GM12875 (cell line): Measurements from ENCODE around the gene CSGALNACT2.

Experiments used
- H3K4me3 ChIP-seq: one replicate; pipeline ENCODE4 v1.5.1; 2011; ENCODE audit warnings: low read depth, low read length, control low read depth
- TF ChIP-seq, protein P1 (sequence below): IDR thresholded peaks from 2 replicates; pipeline ENCODE4 v1.5.1; 2011; ENCODE audit warnings: low read depth, mild to moderate bottlenecking, control low read depth, inconsistent platforms, low read length, moderate library complexity, borderline replicate concordance; ENCODE audit not compliant: insufficient read depth

The CSGALNACT2 gene

DNA sequence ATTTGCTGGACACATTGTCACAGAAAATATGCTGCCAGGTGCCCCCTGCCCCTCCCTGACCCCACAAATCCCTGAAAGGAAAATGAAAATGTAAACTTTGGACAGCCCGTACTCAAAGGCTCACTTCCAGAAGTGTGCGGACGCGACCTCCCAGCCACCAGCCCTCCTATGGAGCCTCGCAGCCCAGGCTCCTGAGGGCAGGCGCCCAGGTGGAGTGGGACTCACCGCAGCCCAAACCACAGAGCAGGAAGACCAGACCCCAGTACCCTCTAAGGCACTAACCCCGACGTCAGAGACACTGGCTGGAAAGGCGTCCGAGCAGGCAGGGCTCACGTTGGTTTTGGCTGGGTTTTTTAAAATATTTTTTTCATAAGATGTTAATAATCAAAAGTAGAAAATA is 57.3 kb downstream of the CSGALNACT2 start:
- H3K4me3 ChIP-seq: no peak overlapping the region
- TF ChIP-seq, protein P1, sequence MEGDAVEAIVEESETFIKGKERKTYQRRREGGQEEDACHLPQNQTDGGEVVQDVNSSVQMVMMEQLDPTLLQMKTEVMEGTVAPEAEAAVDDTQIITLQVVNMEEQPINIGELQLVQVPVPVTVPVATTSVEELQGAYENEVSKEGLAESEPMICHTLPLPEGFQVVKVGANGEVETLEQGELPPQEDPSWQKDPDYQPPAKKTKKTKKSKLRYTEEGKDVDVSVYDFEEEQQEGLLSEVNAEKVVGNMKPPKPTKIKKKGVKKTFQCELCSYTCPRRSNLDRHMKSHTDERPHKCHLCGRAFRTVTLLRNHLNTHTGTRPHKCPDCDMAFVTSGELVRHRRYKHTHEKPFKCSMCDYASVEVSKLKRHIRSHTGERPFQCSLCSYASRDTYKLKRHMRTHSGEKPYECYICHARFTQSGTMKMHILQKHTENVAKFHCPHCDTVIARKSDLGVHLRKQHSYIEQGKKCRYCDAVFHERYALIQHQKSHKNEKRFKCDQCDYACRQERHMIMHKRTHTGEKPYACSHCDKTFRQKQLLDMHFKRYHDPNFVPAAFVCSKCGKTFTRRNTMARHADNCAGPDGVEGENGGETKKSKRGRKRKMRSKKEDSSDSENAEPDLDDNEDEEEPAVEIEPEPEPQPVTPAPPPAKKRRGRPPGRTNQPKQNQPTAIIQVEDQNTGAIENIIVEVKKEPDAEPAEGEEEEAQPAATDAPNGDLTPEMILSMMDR: no peak

DNA sequence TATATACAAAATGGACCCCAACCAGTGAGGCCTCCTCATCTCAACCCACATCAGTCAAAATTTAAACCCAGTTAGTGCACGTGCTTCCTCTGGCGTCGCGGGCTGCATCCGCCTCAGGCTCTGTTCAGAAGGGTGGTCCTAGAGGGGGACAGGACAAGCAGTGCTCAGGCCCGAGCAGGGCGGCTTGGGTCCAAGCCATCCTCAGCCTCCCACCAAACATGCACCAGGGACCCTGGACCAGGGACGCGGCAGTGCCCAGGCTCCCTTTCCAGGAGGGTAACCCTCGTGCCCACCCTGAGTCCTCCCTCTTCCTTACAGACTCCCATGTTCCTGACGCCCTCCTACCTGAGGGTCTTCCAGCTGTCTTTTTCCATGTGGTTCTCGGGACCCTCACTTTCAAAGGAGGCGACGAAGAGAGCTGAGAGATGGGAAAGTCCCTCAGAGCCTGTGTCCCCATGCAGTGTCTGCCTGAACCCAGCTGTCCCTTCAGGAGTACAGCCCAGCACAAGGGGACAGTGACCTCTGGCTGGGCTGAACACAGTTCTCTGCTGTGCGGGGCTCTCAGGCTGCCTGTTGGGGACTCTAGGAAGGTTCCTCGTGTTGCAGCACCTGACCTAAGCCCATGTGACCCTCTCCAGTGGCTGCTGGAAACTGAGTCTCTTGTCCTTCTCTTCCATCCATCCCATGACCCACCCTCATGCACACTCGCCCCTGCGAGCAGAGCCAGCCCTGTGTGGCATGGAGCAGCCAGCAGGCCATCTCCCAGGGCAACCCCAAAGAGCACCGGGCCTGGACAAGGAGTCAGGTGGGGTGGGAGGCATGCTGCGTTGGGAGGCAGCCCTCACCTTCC is 58.1 kb downstream of the CSGALNACT2 start:
- H3K4me3 ChIP-seq: no peak overlapping the region
- TF ChIP-seq, protein P1: no peak

DNA sequence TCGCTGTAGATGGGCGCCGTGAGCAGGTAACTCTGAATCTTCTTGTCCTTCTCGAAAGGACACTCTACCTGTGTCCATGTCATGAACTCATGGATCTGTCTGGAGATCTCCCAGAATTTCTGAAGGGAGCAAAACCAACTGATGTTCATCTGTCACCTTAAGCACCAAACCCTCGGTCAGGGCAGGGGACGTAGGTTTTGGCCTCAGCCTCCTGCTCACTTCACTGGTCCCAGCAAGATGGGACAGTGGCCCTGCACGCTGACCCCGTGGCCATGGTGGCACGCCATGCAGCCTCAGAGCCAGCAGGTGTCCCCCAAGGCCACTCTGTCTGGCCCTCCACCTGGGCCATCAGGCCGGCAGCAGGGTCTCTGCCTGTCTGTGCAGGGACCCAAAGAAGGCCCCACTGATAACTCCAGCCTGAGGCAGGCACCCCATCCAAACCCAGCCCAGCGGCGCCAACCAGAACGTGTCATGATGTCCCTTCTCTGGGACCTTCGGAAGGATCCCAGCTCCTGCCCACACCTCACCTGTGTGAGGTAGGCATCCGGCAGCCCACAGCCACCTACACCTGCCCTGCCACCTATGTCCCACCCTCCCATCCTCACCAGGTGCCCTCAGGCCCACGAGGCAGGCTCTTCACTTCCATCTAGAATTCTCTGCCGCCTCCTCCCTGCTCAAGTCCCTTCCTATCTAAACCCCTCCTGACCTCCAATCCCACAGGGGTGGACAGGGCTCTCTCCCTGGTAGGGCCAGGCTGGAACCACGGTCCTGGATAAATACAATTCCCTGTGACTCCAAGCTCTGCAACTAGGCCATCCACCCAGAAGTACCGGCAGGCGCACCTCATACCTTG is 59.0 kb downstream of the CSGALNACT2 start:
- TF ChIP-seq, protein P1: no peak

DNA sequence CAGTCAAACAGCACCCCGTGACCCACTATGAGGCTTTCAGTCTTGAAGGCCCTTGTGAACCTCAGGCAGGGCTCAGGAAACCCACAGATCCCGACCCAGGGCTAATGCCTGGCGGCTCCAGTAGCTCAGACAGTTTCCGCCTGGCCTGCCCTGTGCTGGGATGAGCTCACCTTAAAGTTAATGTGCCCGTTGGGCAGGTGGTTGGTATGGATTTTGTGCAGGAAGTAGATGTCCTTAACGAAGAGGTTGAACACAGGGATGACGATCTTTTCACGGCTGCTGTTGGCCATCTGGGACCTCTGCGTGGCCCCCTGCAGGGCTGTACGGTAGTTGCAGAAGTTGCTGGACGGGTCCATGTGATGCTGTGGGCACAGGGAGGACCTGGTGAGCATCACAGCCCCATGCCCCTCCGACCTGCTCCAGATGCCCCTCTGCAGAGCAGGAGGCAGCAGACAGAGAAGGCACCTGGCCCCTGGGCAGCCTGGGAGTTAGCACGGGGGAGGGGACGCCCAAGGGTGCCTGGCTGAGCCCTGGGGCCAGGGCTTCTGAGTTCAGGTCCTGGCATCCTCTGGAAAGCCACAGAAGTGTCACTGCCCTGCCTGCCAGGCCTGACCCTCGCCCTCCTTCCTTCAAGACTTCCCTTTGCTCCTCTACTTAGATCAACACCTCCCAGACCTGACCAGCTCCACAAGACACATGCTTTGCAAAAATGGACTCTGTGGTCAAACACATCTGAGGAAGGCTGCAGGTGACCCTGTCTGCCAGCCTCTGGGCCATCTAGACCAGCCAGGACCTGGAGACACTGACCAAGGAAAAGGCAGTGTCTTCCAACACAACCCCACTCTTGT is 59.8 kb downstream of the CSGALNACT2 start:
- TF ChIP-seq, protein P1: peak; percentile 67
- H3K4me3 ChIP-seq: no peak overlapping the region

More for the DNA sequence above, 59.0 kb downstream of the CSGALNACT2 start:
- no peak overlapping the region for H3K4me3 ChIP-seq

DNA sequence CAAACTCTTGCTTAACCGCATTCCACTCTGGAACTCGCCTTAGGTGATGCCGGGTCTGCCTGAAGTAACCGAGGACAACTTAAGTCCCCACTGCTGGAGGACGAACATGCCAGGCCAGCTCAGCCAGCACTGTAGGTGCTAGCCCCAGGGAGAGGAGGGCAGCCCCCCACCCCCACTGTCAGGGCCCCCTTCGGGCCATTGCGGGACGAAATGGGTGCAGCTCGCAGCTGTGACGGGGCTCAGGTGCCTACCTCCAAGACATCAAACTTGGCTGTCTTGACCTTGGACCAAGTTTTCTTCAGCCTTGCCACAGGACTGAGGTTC is 60.4 kb downstream of the CSGALNACT2 start:
- H3K4me3 ChIP-seq: no peak overlapping the region
- TF ChIP-seq, protein P1: no peak

DNA sequence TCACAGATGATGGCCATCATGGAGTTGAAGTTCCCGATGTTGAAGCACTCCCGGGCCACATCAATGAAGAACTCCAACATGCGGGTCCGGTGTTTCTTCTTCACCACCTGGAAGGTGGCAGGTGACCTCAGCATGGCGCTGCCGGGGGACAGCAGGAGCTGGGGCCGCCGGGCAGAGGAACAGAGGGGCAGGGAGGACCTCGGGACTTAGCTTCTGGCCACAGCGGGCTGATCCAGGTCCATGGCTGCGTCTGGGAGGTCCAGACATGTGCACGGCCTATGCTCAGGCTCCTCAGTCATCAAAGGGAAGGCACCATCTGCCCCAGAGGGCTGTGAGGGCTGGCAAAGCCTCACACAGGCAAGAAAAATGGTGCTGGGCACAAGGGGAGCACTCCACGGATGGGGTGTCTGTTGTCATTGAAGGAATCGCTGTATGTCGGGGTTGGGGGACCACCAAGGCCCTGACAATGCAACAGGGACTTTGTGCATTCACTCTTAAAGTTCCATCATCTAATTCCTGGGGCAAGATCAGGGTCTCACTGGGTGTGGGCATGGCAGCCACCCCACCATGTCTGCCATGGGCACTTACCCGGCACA is 60.9 kb downstream of the CSGALNACT2 start:
- H3K4me3 ChIP-seq: no peak overlapping the region
- TF ChIP-seq, protein P1: no peak
